ENCODE results near the gene PLA2G15.

The PLA2G15 gene

GRCh38 chr16:68249371-68249770, 4.2 kb downstream of the PLA2G15 start:
- no peak for TF ChIP-seq CTCF (IDR thresholded peaks at IDR 0.05)
- intact Hi-C loops (cut with DNase I; ENCODE audit: low total_unique reads): no loop called here
- Histone ChIP-seq H3K36me3 (peaks cover 9 to 59% (median 29%) of the 10 kb centered on the region in 3 donors), H3K9me3 (no peaks in the 10 kb centered on the region), H3K27me3 (no peaks in the 10 kb centered on the region), H3K4me3 (no peak overlapping the region), H3K27ac (no peak overlapping the region), H3K4me1 (peaks cover 0 to 36% (median 29%) of the 10 kb centered on the region in 4 donors)
- DNase-seq: no peak

- no peaks in the 10 kb centered on the region for H3K9me3 ChIP-seq
- DNase-seq: no peak
- peaks cover 0 to 27% (median 21%) of the 10 kb centered on the region in 4 donors for H3K4me1 ChIP-seq
- no peaks in the 10 kb centered on the region for H3K27me3 ChIP-seq
- no peak for TF ChIP-seq CTCF (IDR thresholded peaks at IDR 0.05)
- intact Hi-C loops (cut with DNase I; ENCODE audit: low total_unique reads): no loop called here
- H3K36me3 ChIP-seq: peaks cover 22 to 75% (median 42%) of the 10 kb centered on the region in 3 donors
- H3K27ac ChIP-seq: no peak overlapping the region
- H3K4me3 ChIP-seq: no peak overlapping the region
Observed at GRCh38 chr16:68250951-68251350, 5.8 kb downstream of the PLA2G15 start.

GRCh38 chr16:68251832-68252231, 6.7 kb downstream of the PLA2G15 start:
- intact Hi-C loops (cut with DNase I; ENCODE audit: low total_unique reads): no loop called here
- H3K27me3 ChIP-seq: no peaks in the 10 kb centered on the region
- H3K36me3 ChIP-seq: peaks cover 23 to 84% (median 47%) of the 10 kb centered on the region in 3 donors
- H3K4me1 ChIP-seq: peaks cover 0 to 18% (median 12%) of the 10 kb centered on the region in 4 donors
- no peak for DNase-seq
- no peak for TF ChIP-seq CTCF (IDR thresholded peaks at IDR 0.05)
- H3K27ac ChIP-seq: no peak overlapping the region
- H3K9me3 ChIP-seq: no peaks in the 10 kb centered on the region
- H3K4me3 ChIP-seq: no peak overlapping the region

- intact Hi-C loops (cut with DNase I; ENCODE audit: low total_unique reads): no loop called here
- H3K4me1 ChIP-seq: peaks cover 0 to 17% (median 8%) of the 10 kb centered on the region in 4 donors
- H3K9me3 ChIP-seq: no peaks in the 10 kb centered on the region
- H3K27ac ChIP-seq: no peak overlapping the region
- H3K27me3 ChIP-seq: no peaks in the 10 kb centered on the region
- H3K4me3 ChIP-seq: no peak overlapping the region
- peaks cover 23 to 89% (median 47%) of the 10 kb centered on the region in 3 donors for H3K36me3 ChIP-seq
- no peak for DNase-seq
- TF ChIP-seq CTCF (IDR thresholded peaks at IDR 0.05): no peak
Observed at GRCh38 chr16:68252383-68252782, 7.2 kb downstream of the PLA2G15 start.

- H3K27ac ChIP-seq: no peak overlapping the region
- no peaks in the 10 kb centered on the region for H3K9me3 ChIP-seq
- no peaks in the 10 kb centered on the region for H3K27me3 ChIP-seq
- H3K4me1 ChIP-seq: peaks cover 0 to 18% (median 12%) of the 10 kb centered on the region in 4 donors
- no peak for TF ChIP-seq CTCF (IDR thresholded peaks at IDR 0.05)
- H3K36me3 ChIP-seq: peaks cover 23 to 98% (median 48%) of the 10 kb centered on the region in 3 donors
- DNase-seq: no peak
- intact Hi-C loops (cut with DNase I; ENCODE audit: low total_unique reads): no loop called here
- no peak overlapping the region for H3K4me3 ChIP-seq
Observed at GRCh38 chr16:68253721-68254120, 8.5 kb downstream of the PLA2G15 start.

GRCh38 chr16:68255712-68256111, 10.5 kb downstream of the PLA2G15 start:
- no peak for TF ChIP-seq CTCF (IDR thresholded peaks at IDR 0.05)
- H3K27me3 ChIP-seq: no peaks in the 10 kb centered on the region
- no peak for DNase-seq
- peaks cover 0 to 20% (median 12%) of the 10 kb centered on the region in 4 donors for H3K4me1 ChIP-seq
- no peak overlapping the region for H3K4me3 ChIP-seq
- intact Hi-C loops (cut with DNase I; ENCODE audit: low total_unique reads): no loop called here
- H3K36me3 ChIP-seq: peaks cover 27 to 98% (median 50%) of the 10 kb centered on the region in 3 donors
- H3K27ac ChIP-seq: no peak overlapping the region
- H3K9me3 ChIP-seq: no peaks in the 10 kb centered on the region

Data from tibial artery (tissue), 4 donors.